Natural killer cell (primary cell): ENCODE measurements around the gene ERGIC3. TPM values are rescaled to one million over a fixed set of nuclear protein-coding genes. Genes with fewer than 3 reads are reported as not detected.
"Not testable (repeated sequence)": the region's sequence is repeated elsewhere in the genome, so short reads cannot be mapped to it uniquely, and the experiment has no call there.

Experiments
- ATAC-seq, 3 donors: fragments of 150-1000 bp in 2 of 3; fragments of 200-7000 bp in 1 of 3; cut with Tn5 transposase; 1 replicate in 1 of 3; 2 replicates in 2 of 3; pipeline ENCODE4 v1.10.0; 2021; ENCODE audit warnings: mild to moderate bottlenecking in 2 of 3, moderate library complexity in 2 of 3
- DNase-seq, 2 donors: peaks; one replicate each; pipeline versions ENCODE4 v3.0.0 to v3.0.0-alpha.2; 2013 to 2021; ENCODE audit warnings: mixed read lengths in 1 of 2
- H3K27ac ChIP-seq: one replicate; pipeline ENCODE4 v1.5.1; 2013; ENCODE audit warnings: mild to moderate bottlenecking, low read length
- H3K27me3 ChIP-seq: one replicate; pipeline ENCODE4 v1.6.1; 2013; ENCODE audit warnings: low read length; ENCODE audit not compliant: control insufficient read depth, insufficient read depth
- H3K36me3 ChIP-seq: one replicate; pipeline ENCODE4 v1.6.1; 2013; ENCODE audit warnings: low read length; ENCODE audit not compliant: control insufficient read depth, insufficient read depth
- H3K4me1 ChIP-seq: one replicate; pipeline ENCODE4 v1.6.1; 2013; ENCODE audit warnings: low read length; ENCODE audit not compliant: control insufficient read depth, insufficient read depth
- H3K4me3 ChIP-seq: one replicate; pipeline ENCODE4 v1.5.1; 2013; ENCODE audit warnings: low read length
- H3K9me3 ChIP-seq: one replicate; pipeline ENCODE4 v1.6.1; 2013; ENCODE audit warnings: low read length; ENCODE audit not compliant: control insufficient read depth, insufficient read depth
- H3K27ac Mint-ChIP-seq, 2 donors: one replicate each; pipeline ENCODE4 v1.8.0; 2022; ENCODE audit warnings: mild to moderate bottlenecking in 2 of 2, mixed read lengths in 2 of 2, moderate library complexity in 1 of 2
- H3K27me3 Mint-ChIP-seq, 2 donors: one replicate each; pipeline ENCODE4 v1.8.0; 2022; ENCODE audit warnings: low read depth in 2 of 2, mixed read lengths in 2 of 2
- H3K36me3 Mint-ChIP-seq: one replicate; pipeline ENCODE4 v1.8.0; 2022; ENCODE audit warnings: mixed read lengths
- H3K4me1 Mint-ChIP-seq, 2 donors: one replicate each; pipeline ENCODE4 v1.8.0; 2022; ENCODE audit warnings: mixed read lengths in 2 of 2
- H3K4me3 Mint-ChIP-seq: one replicate; pipeline ENCODE4 v1.8.0; 2022; ENCODE audit warnings: mild to moderate bottlenecking, moderate library complexity, mixed read lengths
- H3K9me3 Mint-ChIP-seq, 2 donors: one replicate each; pipeline ENCODE4 v1.8.0; 2022; ENCODE audit warnings: mixed read lengths in 2 of 2
- CTCF ChIP-seq: fragments of 200-600 bp; IDR thresholded peaks from one replicate; pipeline ENCODE4 v1.8.0; 2022; ENCODE audit warnings: antibody characterized with exemption
- WGBS: methylation state at CpG from one replicate; pipeline ENCODE4 v1.1.7; 2013; ENCODE audit warnings: missing lambda C conversion rate; ENCODE audit not compliant: insufficient coverage; 5-methylcytosine and 5-hydroxymethylcytosine counted together
- intact Hi-C: fragments of 100-400 bp; cut with micrococcal nuclease; formaldehyde crosslinking; loops from one replicate; pipeline ENCODE4 v1.14.2; 2022
- total RNA-seq, 4 donors: library from RNA; stranded (reverse); fragments of 120-200 nt in 1 of 4; gene quantifications; one replicate each; pipeline versions ENCODE4 v1.2.3 to v1.2.4, GENCODE V29; 2013 to 2022

ERGIC3 gene
- total RNA-seq, 3 donors from 2014 or later (not counting 1 experiment from before 2014, with no cell fraction given) = 128 to 130 (median 129) TPM

- no peak for ATAC-seq
- intact Hi-C loops = loop anchor here (5.0 kb wide), 2 partner anchors 74 to 199 kb away; partner anchors contain the start of genes RBM39 and SPAG4
Measured at GRCh38 chr20:35542990-35543389, 1.1 kb downstream of the ERGIC3 start.

GRCh38 chr20:35544436-35544835 lies 2.6 kb downstream of the ERGIC3 start:
- WGBS = 95% methylated on average over 16 of the region's 16 CpGs
- no peaks in the 10 kb centered on the region for H3K36me3 Mint-ChIP-seq
- Histone ChIP-seq H3K36me3 (peaks cover 32% of the 10 kb centered on the region), H3K4me3 (no peak overlapping the region), H3K27ac (no peak overlapping the region), H3K27me3 (no peaks in the 10 kb centered on the region), H3K9me3 (no peaks in the 10 kb centered on the region), H3K4me1 (peaks cover 16% of the 10 kb centered on the region)
- H3K9me3 Mint-ChIP-seq = no peaks in the 10 kb centered on the region
- no peak overlapping the region for H3K27ac Mint-ChIP-seq
- H3K27me3 Mint-ChIP-seq = no peaks in the 10 kb centered on the region
- no peak for TF ChIP-seq CTCF
- H3K4me3 Mint-ChIP-seq = no peak overlapping the region
- ATAC-seq = no peak
- H3K4me1 Mint-ChIP-seq = peaks cover 9 to 15% of the 10 kb centered on the region in 2 donors
- intact Hi-C loops = loop anchor here (5.0 kb wide), 2 partner anchors 73 to 198 kb away; partner anchors contain the start of genes RBM39 and SPAG4
- no peak for DNase-seq

More at GRCh38 chr20:35542990-35543389, 1.1 kb downstream of the ERGIC3 start:
- H3K27ac Mint-ChIP-seq = peak overlapping the region; percentile 77 to 92
- Histone ChIP-seq H3K9me3 (no peaks in the 10 kb centered on the region), H3K4me1 (peaks cover 16% of the 10 kb centered on the region), H3K4me3 (no peak overlapping the region), H3K36me3 (peaks cover 18% of the 10 kb centered on the region), H3K27ac (no peak overlapping the region), H3K27me3 (no peaks in the 10 kb centered on the region)
- no peak for DNase-seq
- no peaks in the 10 kb centered on the region for H3K27me3 Mint-ChIP-seq
- WGBS = no CpG with 5 or more reads among the region's 1 CpG
- peak overlapping the region; percentile 92 for H3K4me3 Mint-ChIP-seq
- no peak for TF ChIP-seq CTCF
- H3K9me3 Mint-ChIP-seq = no peaks in the 10 kb centered on the region
- H3K36me3 Mint-ChIP-seq = no peaks in the 10 kb centered on the region
- peaks cover 9 to 15% of the 10 kb centered on the region in 2 donors for H3K4me1 Mint-ChIP-seq

- H3K27me3 Mint-ChIP-seq, ATAC-seq, H3K27ac ChIP-seq, H3K27ac Mint-ChIP-seq, H3K9me3 Mint-ChIP-seq, H3K9me3 ChIP-seq, H3K4me3 Mint-ChIP-seq, DNase-seq, H3K4me3 ChIP-seq, H3K27me3 ChIP-seq, H3K36me3 Mint-ChIP-seq: not testable (repeated sequence)
- Histone ChIP-seq H3K4me1 (peaks cover 16% of the 10 kb centered on the region), H3K36me3 (peaks cover 35% of the 10 kb centered on the region)
- 97% methylated on average over 7 of the region's 7 CpGs for WGBS
- intact Hi-C loops = loop anchor here (5.0 kb wide), 2 partner anchors 72 to 197 kb away; partner anchors contain the start of genes RBM39 and SPAG4
- peaks cover 9 to 15% of the 10 kb centered on the region in 2 donors for H3K4me1 Mint-ChIP-seq
Measured at GRCh38 chr20:35544941-35545340, 3.1 kb downstream of the ERGIC3 start.

GRCh38 chr20:35546127-35546526 lies 4.2 kb downstream of the ERGIC3 start:
- peaks cover 8 to 14% of the 10 kb centered on the region in 2 donors for H3K4me1 Mint-ChIP-seq
- no peaks in the 10 kb centered on the region for H3K27me3 Mint-ChIP-seq
- WGBS = 90% methylated on average over 1 of the region's 1 CpG
- ATAC-seq (no peak), DNase-seq (no peak)
- peaks cover 41% of the 10 kb centered on the region for H3K36me3 ChIP-seq
- no peaks in the 10 kb centered on the region for H3K9me3 Mint-ChIP-seq
- peaks cover 15% of the 10 kb centered on the region for H3K4me1 ChIP-seq
- no peaks in the 10 kb centered on the region for H3K27me3 ChIP-seq
- TF ChIP-seq CTCF = no peak
- no peaks in the 10 kb centered on the region for H3K36me3 Mint-ChIP-seq
- intact Hi-C loops = no loop called here
- H3K4me3 Mint-ChIP-seq = no peak overlapping the region
- no peaks in the 10 kb centered on the region for H3K9me3 ChIP-seq
- no peak overlapping the region for H3K27ac ChIP-seq
- H3K4me3 ChIP-seq = no peak overlapping the region
- H3K27ac Mint-ChIP-seq = no peak overlapping the region
